Panc1 (cell line): ENCODE data around the gene MSRB3. TPM values are rescaled to one million over a fixed set of nuclear protein-coding genes. Genes with fewer than 3 reads are reported as not detected.

ENCODE experiments used
- ATAC-seq: fragments of 200-7000 bp; cut with Tn5 transposase; 2 replicates; pipeline ENCODE4 v1.9.1; 2020; ENCODE audit warnings: mild to moderate bottlenecking, moderate library complexity
- BruUV-seq: library from RNA; stranded (reverse); fragments of 400-500 nt; replicated peaks from 2 replicates; lab custom pipeline; 2021; lab: Mats Ljungman, UMichigan
- CTCF ChIA-PET: fragments of 300-600 bp; sonication (Branson Sonifier 250); formaldehyde crosslinking; loops from one replicate; lab custom pipeline; 2022; ENCODE audit warnings: antibody characterized with exemption; lab: Charles Lee
- POLR2A ChIA-PET: fragments of 300-600 bp; sonication (Branson Sonifier 250); formaldehyde crosslinking; loops from one replicate; lab custom pipeline; 2022; ENCODE audit warnings: antibody characterized with exemption; lab: Charles Lee
- DNase-seq: peaks from one replicate; pipeline ENCODE4 v3.0.0-alpha.2; 2010; ENCODE audit warnings: low read depth, low spot score
- H3K27ac ChIP-seq: 2 replicates; pipeline ENCODE4 v1.5.1; 2011; ENCODE audit warnings: mild to moderate bottlenecking, low read length, inconsistent platforms
- H3K27me3 ChIP-seq: fragments of 200-500 bp; sonication (Bioruptor generic); 2 replicates; pipeline ENCODE4 v1.6.0; 2014; ENCODE audit warnings: low read length, inconsistent platforms; ENCODE audit not compliant: control insufficient read depth, insufficient read depth
- H3K36me3 ChIP-seq: fragments of 200-500 bp; sonication (Bioruptor generic); 2 replicates; pipeline ENCODE4 v1.5.1; 2014; ENCODE audit warnings: inconsistent platforms, mild to moderate bottlenecking, low read length, moderate library complexity; ENCODE audit not compliant: control insufficient read depth, insufficient read depth
- H3K4me1 ChIP-seq: 2 replicates; pipeline ENCODE4 v1.5.1; 2011; ENCODE audit warnings: inconsistent platforms, mild to moderate bottlenecking, low read length, moderate library complexity; ENCODE audit not compliant: control insufficient read depth, insufficient read depth
- H3K4me3 ChIP-seq, 2 experiments: 2 replicates each; pipeline ENCODE4 v1.5.1; 2011 to 2012; ENCODE audit warnings: low read depth in 2 of 2, low read length in 2 of 2, mild to moderate bottlenecking in 2 of 2, inconsistent platforms in 1 of 2, moderate library complexity in 1 of 2
- H3K9me3 ChIP-seq: fragments of 200-500 bp; sonication (Bioruptor generic); 2 replicates; pipeline ENCODE4 v1.5.1; 2014; ENCODE audit warnings: low read depth, mild to moderate bottlenecking, inconsistent platforms, low read length, moderate library complexity; ENCODE audit not compliant: control insufficient read depth, insufficient read depth
- CTCF ChIP-seq: fragments of 450-650 bp; IDR thresholded peaks from 2 replicates; pipeline ENCODE4 v1.5.1; 2017; ENCODE audit warnings: mild to moderate bottlenecking
- POLR2AphosphoS5 ChIP-seq: IDR thresholded peaks from 2 replicates; pipeline ENCODE4 v1.6.1; 2012; ENCODE audit warnings: mild to moderate bottlenecking, low read depth, low read length, moderate library complexity
- REST ChIP-seq, 2 experiments: IDR thresholded peaks; 2 replicates each; pipeline ENCODE4 v1.6.1; 2011 to 2012; ENCODE audit warnings: low read depth in 2 of 2, control low read depth in 1 of 2, low read length in 1 of 2, mild to moderate bottlenecking in 1 of 2, moderate library complexity in 1 of 2; ENCODE audit not compliant: insufficient read depth in 1 of 2
- SIN3A ChIP-seq: IDR thresholded peaks from 2 replicates; pipeline ENCODE4 v1.6.1; 2012; ENCODE audit warnings: low read depth, mild to moderate bottlenecking, low read length, moderate library complexity, borderline replicate concordance; ENCODE audit not compliant: insufficient read depth
- TCF7L2 ChIP-seq: IDR thresholded peaks from 2 replicates; pipeline ENCODE4 v1.6.1; 2011; ENCODE audit warnings: mild to moderate bottlenecking, low read depth, low read length, inconsistent platforms
- in situ Hi-C: cut with HindIII; loops from 2 replicates; pipeline ENCODE4 v1.10.0; 2016; ENCODE audit warnings: low sequenced_read_pairs, low pct_unique_long_range_greater_than_20kb
- intact Hi-C: fragments of 100-400 bp; cut with micrococcal nuclease; formaldehyde crosslinking; loops from one replicate; pipeline ENCODE4 v1.10.0; 2022; ENCODE audit not compliant: unreplicated experiment
- total RNA-seq: library from RNA; stranded (reverse); gene quantifications from one replicate; pipeline ENCODE4 v1.2.1, GENCODE V29; 2021; ENCODE audit not compliant: unreplicated experiment

MSRB3 gene
- total RNA-seq, 1 experiment from 2014 or later = 89.7 TPM

DNA sequence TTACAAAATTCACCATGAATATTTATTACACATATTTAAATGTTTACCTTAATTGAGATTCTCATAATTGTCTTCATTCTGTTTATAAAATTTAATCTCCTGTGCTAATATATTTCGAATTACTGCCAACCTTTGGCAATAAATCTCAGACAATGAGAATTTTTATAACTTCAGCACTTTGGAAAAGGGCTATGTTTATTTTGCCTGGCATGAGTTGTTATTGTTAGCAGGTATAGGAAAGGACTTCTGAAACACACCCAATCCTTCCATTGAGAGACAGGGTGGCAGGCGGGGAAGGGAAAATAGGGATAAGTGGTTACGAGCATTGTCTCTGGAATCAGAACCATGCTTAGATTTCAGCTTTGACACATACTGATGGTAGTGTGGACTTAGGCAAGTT is 12.1 kb upstream of the MSRB3 start:
- no peak for TF ChIP-seq POLR2AphosphoS5
- no peak for TF ChIP-seq TCF7L2
- no peaks in the 10 kb centered on the region for H3K4me1 ChIP-seq
- H3K27ac ChIP-seq = no peak overlapping the region
- POLR2A ChIA-PET = no interaction called here
- H3K27me3 ChIP-seq = no peaks in the 10 kb centered on the region
- no peaks in the 10 kb centered on the region for H3K36me3 ChIP-seq
- H3K9me3 ChIP-seq = no peaks in the 10 kb centered on the region
- no TSS peak for BruUV-seq
- no peak overlapping the region for H3K4me3 ChIP-seq
- intact Hi-C loops (no loop called here), in situ Hi-C loops (no loop called here)
- CTCF ChIA-PET = no interaction called here
- DNase-seq (no peak), ATAC-seq (no peak)

GRCh38 chr12:65269603-65270002 is 8.9 kb upstream of the MSRB3 start:
- Histone ChIP-seq H3K9me3 (no peaks in the 10 kb centered on the region), H3K27me3 (no peaks in the 10 kb centered on the region), H3K4me3 (no peak overlapping the region), H3K36me3 (no peaks in the 10 kb centered on the region), H3K27ac (no peak overlapping the region), H3K4me1 (no peaks in the 10 kb centered on the region)
- DNase-seq (no peak), ATAC-seq (no peak)
- intact Hi-C loops (no loop called here), in situ Hi-C loops (no loop called here)
- POLR2A ChIA-PET = no interaction called here
- BruUV-seq = no TSS peak
- no peak for TF ChIP-seq TCF7L2
- no peak for TF ChIP-seq POLR2AphosphoS5
- no peak for TF ChIP-seq REST (IDR thresholded peaks at IDR 0.05; ENCODE audit: insufficient read depth in 1 of 2, low read depth in 2 of 2, low read length in 1 of 2)
- no peak for TF ChIP-seq SIN3A
- no peak for TF ChIP-seq CTCF
- CTCF ChIA-PET = no interaction called here

DNA sequence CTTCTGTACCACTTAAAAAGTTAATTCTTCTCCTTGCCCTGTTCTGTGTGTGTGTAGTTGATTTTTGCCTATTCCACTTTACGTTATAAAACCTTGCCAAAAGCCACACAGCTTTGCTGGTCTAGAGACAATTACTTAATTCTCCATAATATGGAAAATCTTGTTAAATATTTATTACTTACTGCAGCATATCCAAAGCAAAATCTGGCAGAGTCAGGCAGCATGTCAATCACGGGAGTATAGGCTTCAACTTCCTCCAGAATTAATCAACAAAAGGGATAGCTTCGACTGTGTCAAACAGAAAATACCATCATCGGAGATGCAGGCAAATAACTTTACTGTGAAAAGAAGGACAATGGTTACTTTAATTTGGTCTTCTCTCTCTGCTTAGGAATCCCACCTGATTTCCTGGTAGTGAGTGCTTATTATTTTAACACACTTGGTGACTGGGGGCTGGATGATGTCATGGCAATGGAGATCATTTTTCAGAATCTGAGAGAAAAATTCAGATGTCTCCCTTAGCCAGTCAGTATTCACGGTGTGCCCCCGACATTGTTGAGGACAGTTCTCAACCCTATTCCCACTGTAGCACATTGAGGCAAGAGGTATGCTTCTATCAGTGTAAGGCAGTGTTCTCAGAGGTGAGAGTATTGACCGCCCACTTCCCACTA is 3.7 kb upstream of the MSRB3 start:
- ATAC-seq (no peak), DNase-seq (no peak)
- Histone ChIP-seq H3K36me3 (no peaks in the 10 kb centered on the region), H3K27me3 (no peaks in the 10 kb centered on the region), H3K4me1 (no peaks in the 10 kb centered on the region; the same call in 1 of the 2 replicates), H3K27ac (no peak overlapping the region), H3K9me3 (no peaks in the 10 kb centered on the region), H3K4me3 (no peak overlapping the region)
- BruUV-seq = no TSS peak
- TF ChIP-seq POLR2AphosphoS5 (no peak), TCF7L2 (no peak), SIN3A (no peak), CTCF (no peak), REST (IDR thresholded peaks at IDR 0.05; ENCODE audit: insufficient read depth in 1 of 2, low read depth in 2 of 2, low read length in 1 of 2) (no peak)
- intact Hi-C loops = no loop called here
- in situ Hi-C loops = no loop called here
- POLR2A ChIA-PET = interaction anchor here (0.5 kb wide), 1 partner anchor 440 kb away, joined by 3 read pairs; no protein-coding TSS in a partner anchor
- CTCF ChIA-PET = no interaction called here
